Loucy (cell line): Measurements from ENCODE around the gene NCAPD3.

Experiments
- H2AFZ ChIP-seq: fragments of 200-600 bp; sonication (generic); 2 replicates; pipeline ENCODE4 v1.6.0; 2016; ENCODE audit warnings: antibody characterized with exemption, mild to moderate bottlenecking, low read length, moderate library complexity
- H3F3A ChIP-seq: fragments of 200-600 bp; 2 replicates; pipeline ENCODE4 v1.6.0; 2016; ENCODE audit warnings: antibody characterized with exemption, low read depth, mild to moderate bottlenecking
- H3K27me3 ChIP-seq: fragments of 200-600 bp; sonication (generic); 2 replicates; pipeline ENCODE4 v1.6.1; 2014; ENCODE audit warnings: low read length, mild to moderate bottlenecking; ENCODE audit not compliant: insufficient read depth, poor library complexity, severe bottlenecking
- H3K36me3 ChIP-seq: fragments of 200-600 bp; sonication (generic); 2 replicates; pipeline ENCODE4 v1.6.1; 2016; ENCODE audit warnings: low read length; ENCODE audit not compliant: insufficient read depth
- H3K4me1 ChIP-seq: fragments of 200-600 bp; sonication (generic); 2 replicates; pipeline ENCODE4 v1.5.1; 2014; ENCODE audit warnings: low read length, mild to moderate bottlenecking; ENCODE audit not compliant: insufficient read depth, poor library complexity, severe bottlenecking
- H3K4me2 ChIP-seq: fragments of 200-600 bp; sonication (generic); 2 replicates; pipeline ENCODE4 v1.6.0; 2014; ENCODE audit warnings: antibody characterized with exemption, low read length, low read depth, mild to moderate bottlenecking; ENCODE audit not compliant: poor library complexity, severe bottlenecking
- H3K4me3 ChIP-seq: fragments of 200-600 bp; sonication (generic); 2 replicates; pipeline ENCODE4 v1.5.1; 2014; ENCODE audit warnings: low read length, mild to moderate bottlenecking, mixed read lengths; ENCODE audit not compliant: poor library complexity, severe bottlenecking
- H3K79me2 ChIP-seq: fragments of 200-600 bp; sonication (generic); 2 replicates; pipeline ENCODE4 v1.6.1; 2014; ENCODE audit warnings: low read length; ENCODE audit not compliant: insufficient read depth
- H3K9ac ChIP-seq: fragments of 200-600 bp; sonication (generic); 2 replicates; pipeline ENCODE4 v1.6.0; 2014; ENCODE audit warnings: mild to moderate bottlenecking, low read depth, low read length, moderate library complexity; ENCODE audit not compliant: poor library complexity, severe bottlenecking
- H3K9me2 ChIP-seq: fragments of 200-600 bp; sonication (generic); replicated peaks from 2 replicates; pipeline ENCODE4 v1.6.1; 2016; ENCODE audit warnings: low read depth, low read length, mixed read lengths
- H3K9me3 ChIP-seq: fragments of 200-600 bp; sonication (generic); 2 replicates; pipeline ENCODE4 v1.6.1; 2014; ENCODE audit warnings: mild to moderate bottlenecking, antibody characterized with exemption, low read length, low read depth; ENCODE audit not compliant: insufficient read depth
- H4K20me1 ChIP-seq: fragments of 200-600 bp; sonication (generic); 2 replicates; pipeline ENCODE4 v1.6.0; 2014; ENCODE audit warnings: antibody characterized with exemption, low read length, mild to moderate bottlenecking; ENCODE audit not compliant: insufficient read depth, poor library complexity, severe bottlenecking
- EZH2phosphoT487 ChIP-seq: fragments of 200-600 bp; IDR thresholded peaks from 2 replicates; pipeline ENCODE4 v1.6.1; 2018; ENCODE audit warnings: antibody characterized with exemption, mild to moderate bottlenecking, moderate library complexity, borderline replicate concordance
- TF ChIP-seq, protein P1 (sequence below): fragments of 200-600 bp; sonication (generic); conservative IDR thresholded peaks from 2 replicates; pipeline ENCODE4 v1.5.1; 2014; ENCODE audit warnings: mild to moderate bottlenecking, antibody characterized with exemption, low read length

NCAPD3 gene

DNA sequence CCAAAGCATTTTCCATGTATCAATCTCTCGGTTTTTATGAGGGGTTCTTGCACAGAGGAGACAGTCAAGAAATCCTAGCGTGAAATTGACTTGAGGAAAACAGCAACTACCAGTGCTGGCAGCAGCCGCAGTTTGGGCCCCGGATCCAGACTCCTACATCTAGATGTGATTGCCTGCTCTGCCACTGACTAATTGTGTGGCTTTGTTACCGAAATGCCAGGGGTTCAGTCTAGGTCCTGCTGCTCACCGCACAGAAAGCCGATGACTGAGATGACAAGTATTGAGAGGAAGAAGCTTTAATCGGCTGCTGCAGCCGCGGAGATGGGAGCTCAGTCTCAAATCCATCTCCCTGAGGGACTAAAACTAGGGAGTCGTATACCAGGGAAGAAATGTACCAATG, 44.2 kb upstream of the NCAPD3 start:
- no peak overlapping the region for H3K9ac ChIP-seq
- peaks cover 76% of the 10 kb centered on the region for H3K4me1 ChIP-seq

DNA sequence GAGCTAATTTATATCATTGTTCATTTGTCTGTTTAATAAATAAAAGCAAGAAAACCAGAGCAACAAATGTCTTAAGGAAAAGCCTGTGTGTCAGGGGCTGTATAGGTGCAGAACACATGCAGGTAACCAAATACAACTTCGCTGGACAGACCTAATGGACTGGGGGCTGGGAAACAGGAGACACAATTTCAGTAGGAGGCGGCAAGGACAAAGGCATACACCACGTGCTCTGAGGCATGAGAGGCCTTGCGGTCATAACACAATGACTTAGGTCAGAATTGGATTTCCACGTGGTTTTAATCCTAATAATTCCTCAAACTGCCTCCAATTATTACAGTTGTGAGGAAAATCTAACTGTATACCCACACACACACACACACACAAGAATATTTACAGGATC, 43.7 kb upstream of the NCAPD3 start:
- H3K4me2 ChIP-seq: no peak overlapping the region
- H3K79me2 ChIP-seq: peaks cover 12% of the 10 kb centered on the region; the same call in 1 of the 2 replicates
- no peaks in the 10 kb centered on the region for H3K9me3 ChIP-seq
- H3K9me2 ChIP-seq: no peaks in the 10 kb centered on the region
- H3F3A ChIP-seq: peaks cover under 1% of the 10 kb centered on the region; the same call in 1 of the 2 replicates
- no peak for TF ChIP-seq EZH2phosphoT487
- TF ChIP-seq, protein P1, sequence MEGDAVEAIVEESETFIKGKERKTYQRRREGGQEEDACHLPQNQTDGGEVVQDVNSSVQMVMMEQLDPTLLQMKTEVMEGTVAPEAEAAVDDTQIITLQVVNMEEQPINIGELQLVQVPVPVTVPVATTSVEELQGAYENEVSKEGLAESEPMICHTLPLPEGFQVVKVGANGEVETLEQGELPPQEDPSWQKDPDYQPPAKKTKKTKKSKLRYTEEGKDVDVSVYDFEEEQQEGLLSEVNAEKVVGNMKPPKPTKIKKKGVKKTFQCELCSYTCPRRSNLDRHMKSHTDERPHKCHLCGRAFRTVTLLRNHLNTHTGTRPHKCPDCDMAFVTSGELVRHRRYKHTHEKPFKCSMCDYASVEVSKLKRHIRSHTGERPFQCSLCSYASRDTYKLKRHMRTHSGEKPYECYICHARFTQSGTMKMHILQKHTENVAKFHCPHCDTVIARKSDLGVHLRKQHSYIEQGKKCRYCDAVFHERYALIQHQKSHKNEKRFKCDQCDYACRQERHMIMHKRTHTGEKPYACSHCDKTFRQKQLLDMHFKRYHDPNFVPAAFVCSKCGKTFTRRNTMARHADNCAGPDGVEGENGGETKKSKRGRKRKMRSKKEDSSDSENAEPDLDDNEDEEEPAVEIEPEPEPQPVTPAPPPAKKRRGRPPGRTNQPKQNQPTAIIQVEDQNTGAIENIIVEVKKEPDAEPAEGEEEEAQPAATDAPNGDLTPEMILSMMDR: no peak
- no peaks in the 10 kb centered on the region for H3K36me3 ChIP-seq
- H3K9ac ChIP-seq: no peak overlapping the region
- no peaks in the 10 kb centered on the region for H4K20me1 ChIP-seq
- no peaks in the 10 kb centered on the region for H3K27me3 ChIP-seq
- no peak overlapping the region for H2AFZ ChIP-seq
- peaks cover 74% of the 10 kb centered on the region for H3K4me1 ChIP-seq
- H3K4me3 ChIP-seq: no peak overlapping the region

More for the DNA sequence above, 44.2 kb upstream of the NCAPD3 start:
- Histone ChIP-seq H3K79me2 (peaks cover 16% of the 10 kb centered on the region; the same call in 1 of the 2 replicates), H3K4me3 (no peak overlapping the region), H3K9me3 (no peaks in the 10 kb centered on the region), H3K9me2 (no peaks in the 10 kb centered on the region), H3K27me3 (no peaks in the 10 kb centered on the region), H4K20me1 (no peaks in the 10 kb centered on the region), H3K4me2 (no peak overlapping the region), H3F3A (peaks cover 2% of the 10 kb centered on the region; the same call in 1 of the 2 replicates), H3K36me3 (no peaks in the 10 kb centered on the region), H2AFZ (no peak overlapping the region)
- TF ChIP-seq, protein P1: no peak
- no peak for TF ChIP-seq EZH2phosphoT487

DNA sequence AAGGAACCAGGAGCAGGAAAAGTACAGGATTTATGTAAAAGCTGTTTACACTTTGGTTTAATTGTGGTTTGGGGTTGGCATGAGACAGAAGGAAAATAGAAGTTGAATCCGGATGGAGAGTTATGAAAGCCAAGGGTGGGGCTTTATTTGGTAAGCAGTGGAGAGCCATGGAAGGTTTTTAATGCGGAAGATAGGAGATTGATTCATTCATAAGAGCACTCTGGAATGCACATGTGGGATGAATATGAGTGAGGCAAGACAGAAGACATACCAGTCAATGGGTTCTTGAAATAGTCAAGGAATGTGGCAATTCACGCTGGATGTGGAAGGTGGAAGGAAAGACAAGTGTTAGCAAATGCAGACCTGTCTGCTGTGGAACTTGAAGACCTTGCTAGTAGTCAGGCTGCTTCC, 43.1 kb upstream of the NCAPD3 start:
- no peaks in the 10 kb centered on the region for H3K9me2 ChIP-seq
- H3K4me2 ChIP-seq: peak overlapping the region; percentile 41
- no peaks in the 10 kb centered on the region for H3K36me3 ChIP-seq
- H3K79me2 ChIP-seq: peaks cover 6% of the 10 kb centered on the region; the same call in 1 of the 2 replicates
- H3K9me3 ChIP-seq: no peaks in the 10 kb centered on the region
- H4K20me1 ChIP-seq: no peaks in the 10 kb centered on the region
- no peak overlapping the region for H2AFZ ChIP-seq
- H3F3A ChIP-seq: no peaks in the 10 kb centered on the region
- H3K4me3 ChIP-seq: no peak overlapping the region
- H3K4me1 ChIP-seq: peaks cover 75% of the 10 kb centered on the region
- no peaks in the 10 kb centered on the region for H3K27me3 ChIP-seq
- no peak overlapping the region for H3K9ac ChIP-seq
- TF ChIP-seq, protein P1: no peak
- TF ChIP-seq EZH2phosphoT487: no peak
